SK-N-SH (cell line): ENCODE results near the gene TMPRSS12.

Experiments
- GATA2 ChIP-seq: sonication (generic); formaldehyde crosslinking; IDR thresholded peaks from 2 replicates; pipeline ENCODE4 v1.5.0; 2020; ENCODE audit warnings: mild to moderate bottlenecking, missing genetic modification reagents
- YY1 ChIP-seq: IDR thresholded peaks from 2 replicates; pipeline ENCODE4 v1.4.0; 2012; ENCODE audit warnings: low read depth, mild to moderate bottlenecking
- TF ChIP-seq, protein P1 (sequence below): IDR thresholded peaks from 2 replicates; pipeline ENCODE4 v1.4.0; 2012; ENCODE audit warnings: low read depth
- TF ChIP-seq, protein P2 (sequence below): IDR thresholded peaks from 2 replicates; pipeline ENCODE4; 2012

DNA sequence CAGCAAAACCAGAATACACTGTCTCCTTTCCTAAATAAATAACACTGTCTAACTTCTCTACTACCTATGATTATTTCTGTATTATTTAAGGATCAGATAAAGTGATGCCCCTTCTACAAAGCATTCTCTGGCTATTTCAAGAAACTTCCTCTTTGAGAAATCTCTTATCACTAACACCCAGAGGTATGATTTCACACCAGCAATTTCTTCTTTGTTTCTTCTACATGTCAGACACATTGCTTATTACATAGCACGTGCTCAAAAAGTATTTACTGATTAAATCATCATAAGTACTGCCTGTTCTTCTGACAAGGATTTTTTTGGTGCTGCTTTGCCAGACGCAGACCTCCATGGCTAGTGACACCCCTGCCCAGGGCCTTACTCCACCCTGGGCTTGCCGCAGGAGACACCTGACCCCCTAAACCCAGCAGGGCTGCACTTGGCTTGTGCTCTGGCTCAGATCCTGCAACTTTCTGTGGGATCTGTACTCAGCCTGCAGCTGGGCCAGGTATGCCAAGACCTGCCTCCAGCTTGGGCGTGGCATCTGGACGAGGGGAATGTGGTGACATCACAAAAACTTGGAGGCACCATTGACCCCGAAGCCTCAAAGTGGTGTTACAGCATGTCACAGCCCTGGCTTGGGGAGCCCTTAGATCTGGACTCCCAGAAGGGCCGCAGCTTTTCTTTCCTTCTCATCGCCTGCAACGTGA is 94.2 kb downstream of the TMPRSS12 start:
- TF ChIP-seq, protein P1, sequence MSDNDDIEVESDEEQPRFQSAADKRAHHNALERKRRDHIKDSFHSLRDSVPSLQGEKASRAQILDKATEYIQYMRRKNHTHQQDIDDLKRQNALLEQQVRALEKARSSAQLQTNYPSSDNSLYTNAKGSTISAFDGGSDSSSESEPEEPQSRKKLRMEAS: no peak
- TF ChIP-seq, protein P2, sequence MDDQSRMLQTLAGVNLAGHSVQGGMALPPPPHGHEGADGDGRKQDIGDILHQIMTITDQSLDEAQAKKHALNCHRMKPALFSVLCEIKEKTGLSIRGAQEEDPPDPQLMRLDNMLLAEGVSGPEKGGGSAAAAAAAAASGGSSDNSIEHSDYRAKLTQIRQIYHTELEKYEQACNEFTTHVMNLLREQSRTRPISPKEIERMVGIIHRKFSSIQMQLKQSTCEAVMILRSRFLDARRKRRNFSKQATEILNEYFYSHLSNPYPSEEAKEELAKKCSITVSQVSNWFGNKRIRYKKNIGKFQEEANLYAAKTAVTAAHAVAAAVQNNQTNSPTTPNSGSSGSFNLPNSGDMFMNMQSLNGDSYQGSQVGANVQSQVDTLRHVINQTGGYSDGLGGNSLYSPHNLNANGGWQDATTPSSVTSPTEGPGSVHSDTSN: no peak
- TF ChIP-seq GATA2 (CRISPR knock-in tag) (no peak), YY1 (no peak)
